ENCODE results near the gene ELOB.

- no peak for TF ChIP-seq TSHZ2 (CRISPR knock-in tag; IDR thresholded peaks at IDR 0.05)
- TF ChIP-seq ZNF565 (CRISPR knock-in tag; conservative IDR thresholded peaks at IDR 0.05; ENCODE audit: low read depth): no peak
- TF ChIP-seq CREB5 (CRISPR knock-in tag; IDR thresholded peaks at IDR 0.05; ENCODE audit: low read depth): no peak
- TF ChIP-seq ISL1 (CRISPR knock-in tag; IDR thresholded peaks at IDR 0.05): no peak
- TF ChIP-seq PATZ1 (CRISPR knock-in tag; IDR thresholded peaks at IDR 0.05; ENCODE audit: borderline replicate concordance): no peak
- TF ChIP-seq RARB (CRISPR knock-in tag; IDR thresholded peaks at IDR 0.05): no peak
- no peak for TF ChIP-seq ESRRG (CRISPR knock-in tag; IDR thresholded peaks at IDR 0.05)
- TF ChIP-seq, protein P1, sequence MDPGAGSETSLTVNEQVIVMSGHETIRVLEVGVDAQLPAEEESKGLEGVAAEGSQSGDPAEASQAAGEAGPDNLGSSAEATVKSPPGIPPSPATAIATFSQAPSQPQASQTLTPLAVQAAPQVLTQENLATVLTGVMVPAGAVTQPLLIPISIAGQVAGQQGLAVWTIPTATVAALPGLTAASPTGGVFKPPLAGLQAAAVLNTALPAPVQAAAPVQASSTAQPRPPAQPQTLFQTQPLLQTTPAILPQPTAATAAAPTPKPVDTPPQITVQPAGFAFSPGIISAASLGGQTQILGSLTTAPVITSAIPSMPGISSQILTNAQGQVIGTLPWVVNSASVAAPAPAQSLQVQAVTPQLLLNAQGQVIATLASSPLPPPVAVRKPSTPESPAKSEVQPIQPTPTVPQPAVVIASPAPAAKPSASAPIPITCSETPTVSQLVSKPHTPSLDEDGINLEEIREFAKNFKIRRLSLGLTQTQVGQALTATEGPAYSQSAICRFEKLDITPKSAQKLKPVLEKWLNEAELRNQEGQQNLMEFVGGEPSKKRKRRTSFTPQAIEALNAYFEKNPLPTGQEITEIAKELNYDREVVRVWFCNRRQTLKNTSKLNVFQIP (CRISPR knock-in tag; IDR thresholded peaks at IDR 0.05; ENCODE audit: borderline replicate concordance, low read depth): no peak
- TF ChIP-seq ZFP3 (CRISPR knock-in tag; IDR thresholded peaks at IDR 0.05): no peak
- no peak for TF ChIP-seq ZNF8 (CRISPR knock-in tag; IDR thresholded peaks at IDR 0.05)
- TF ChIP-seq PPARA (CRISPR knock-in tag; IDR thresholded peaks at IDR 0.05; ENCODE audit: borderline replicate concordance): no peak
- TF ChIP-seq ZFP30 (CRISPR knock-in tag; IDR thresholded peaks at IDR 0.05): no peak
- TF ChIP-seq TCF4 (CRISPR knock-in tag; IDR thresholded peaks at IDR 0.05; ENCODE audit: borderline replicate concordance): no peak
These were observed 20.6 kb downstream of the ELOB start for GRCh38 chr16:2756288-2757015.
